RWPE2 (cell line): ENCODE results near the gene TBC1D4.

Experiments used
- ATAC-seq: fragments of 200-7000 bp; cut with Tn5 transposase; 3 replicates; pipeline ENCODE4 v1.9.1; 2021; ENCODE audit warnings: low read depth
- DNase-seq: peaks from one replicate; pipeline ENCODE4 v3.0.0-alpha.2; 2020; ENCODE audit warnings: low spot score
- H3K27ac ChIP-seq: fragments of 450-650 bp; 2 replicates; pipeline ENCODE4 v1.5.1; 2017; ENCODE audit warnings: mild to moderate bottlenecking; ENCODE audit not compliant: poor library complexity, severe bottlenecking
- H3K27me3 ChIP-seq: fragments of 250-450 bp; sonication (Bioruptor Pico); 2 replicates; pipeline ENCODE4 v1.5.1; 2021; ENCODE audit warnings: mild to moderate bottlenecking, moderate library complexity; ENCODE audit not compliant: insufficient read depth, poor library complexity, severe bottlenecking
- H3K36me3 ChIP-seq: fragments of 250-450 bp; sonication (Bioruptor Pico); 2 replicates; pipeline ENCODE4 v1.5.1; 2020; ENCODE audit warnings: low read depth, mild to moderate bottlenecking, moderate library complexity
- H3K4me1 ChIP-seq: fragments of 250-450 bp; sonication (Bioruptor Pico); 2 replicates; pipeline ENCODE4 v1.5.1; 2021; ENCODE audit warnings: mild to moderate bottlenecking, moderate library complexity; ENCODE audit not compliant: insufficient read depth, poor library complexity, severe bottlenecking
- H3K4me3 ChIP-seq: fragments of 250-450 bp; sonication (Bioruptor Pico); 2 replicates; pipeline ENCODE4 v1.5.1; 2021; ENCODE audit warnings: mild to moderate bottlenecking, moderate library complexity; ENCODE audit not compliant: severe bottlenecking
- H3K9me3 ChIP-seq: fragments of 250-450 bp; sonication (Bioruptor Pico); 2 replicates; pipeline ENCODE4 v1.5.1; 2021; ENCODE audit warnings: mild to moderate bottlenecking, moderate library complexity; ENCODE audit not compliant: severe bottlenecking
- CTCF ChIP-seq: fragments of 450-650 bp; IDR thresholded peaks from one replicate; pipeline ENCODE4 v1.5.1; 2017; ENCODE audit warnings: mild to moderate bottlenecking, moderate library complexity; ENCODE audit not compliant: poor library complexity, severe bottlenecking

The TBC1D4 gene

GRCh38 chr13:75426421-75426820 is 55.5 kb downstream of the TBC1D4 start:
- Histone ChIP-seq H3K27me3 (no peaks in the 10 kb centered on the region), H3K36me3 (no peaks in the 10 kb centered on the region), H3K27ac (no peak overlapping the region), H3K9me3 (no peaks in the 10 kb centered on the region), H3K4me3 (no peak overlapping the region), H3K4me1 (no peaks in the 10 kb centered on the region)
- DNase-seq: no peak
- peak; percentile 25; the same call in 1 of the 3 replicates for ATAC-seq
- TF ChIP-seq CTCF: no peak

GRCh38 chr13:75425216-75426009 is 56.6 kb downstream of the TBC1D4 start:
- Histone ChIP-seq H3K27ac (no peak overlapping the region), H3K36me3 (no peaks in the 10 kb centered on the region), H3K4me1 (no peaks in the 10 kb centered on the region), H3K27me3 (no peaks in the 10 kb centered on the region), H3K9me3 (no peaks in the 10 kb centered on the region), H3K4me3 (no peak overlapping the region)
- DNase-seq: no peak
- ATAC-seq: no peak
- TF ChIP-seq CTCF: no peak

GRCh38 chr13:75423946-75424345 is 58.0 kb downstream of the TBC1D4 start:
- Histone ChIP-seq H3K27ac (no peak overlapping the region), H3K4me3 (no peak overlapping the region), H3K36me3 (no peaks in the 10 kb centered on the region), H3K4me1 (no peaks in the 10 kb centered on the region), H3K9me3 (no peaks in the 10 kb centered on the region), H3K27me3 (no peaks in the 10 kb centered on the region)
- no peak for TF ChIP-seq CTCF
- ATAC-seq (no peak), DNase-seq (no peak)

- Histone ChIP-seq H3K4me1 (peaks cover 10% of the 10 kb centered on the region), H3K27me3 (no peaks in the 10 kb centered on the region), H3K36me3 (no peaks in the 10 kb centered on the region), H3K27ac (no peak overlapping the region), H3K4me3 (no peak overlapping the region), H3K9me3 (no peaks in the 10 kb centered on the region)
- ATAC-seq (no peak), DNase-seq (no peak)
- no peak for TF ChIP-seq CTCF
Measured at GRCh38 chr13:75422028-75422427, 59.9 kb downstream of the TBC1D4 start.

- H3K4me1 ChIP-seq: peaks cover 19% of the 10 kb centered on the region
- no peak for TF ChIP-seq CTCF
- no peaks in the 10 kb centered on the region for H3K9me3 ChIP-seq
- no peak overlapping the region for H3K4me3 ChIP-seq
- DNase-seq: no peak
- ATAC-seq: no peak
- H3K27me3 ChIP-seq: no peaks in the 10 kb centered on the region
- H3K36me3 ChIP-seq: no peaks in the 10 kb centered on the region
- no peak overlapping the region for H3K27ac ChIP-seq
Measured at GRCh38 chr13:75421133-75421532, 60.8 kb downstream of the TBC1D4 start.
